Skin epidermis (tissue), 12 donors: ENCODE data around the gene RBMS2.
"Not testable (repeated sequence)": the region's sequence is repeated elsewhere in the genome, so short reads cannot be mapped to it uniquely, and the experiment has no call there.

ENCODE experiments used
- H3K27ac ChIP-seq, 21 experiments: fragments of 200-600 bp; sonication (generic) in 11 of 21; one replicate each; pipeline ENCODE4 v1.5.0; 2020; ENCODE audit warnings: mild to moderate bottlenecking in 3 of 21, inconsistent platforms in 2 of 21, moderate library complexity in 2 of 21
- H3K4me3 ChIP-seq, 7 experiments: fragments of 200-600 bp; sonication (generic) in 2 of 7; one replicate each; pipeline ENCODE4 v1.5.0; 2020; ENCODE audit warnings: inconsistent platforms in 2 of 7, mild to moderate bottlenecking in 2 of 7, moderate library complexity in 1 of 7

RBMS2 gene

DNA sequence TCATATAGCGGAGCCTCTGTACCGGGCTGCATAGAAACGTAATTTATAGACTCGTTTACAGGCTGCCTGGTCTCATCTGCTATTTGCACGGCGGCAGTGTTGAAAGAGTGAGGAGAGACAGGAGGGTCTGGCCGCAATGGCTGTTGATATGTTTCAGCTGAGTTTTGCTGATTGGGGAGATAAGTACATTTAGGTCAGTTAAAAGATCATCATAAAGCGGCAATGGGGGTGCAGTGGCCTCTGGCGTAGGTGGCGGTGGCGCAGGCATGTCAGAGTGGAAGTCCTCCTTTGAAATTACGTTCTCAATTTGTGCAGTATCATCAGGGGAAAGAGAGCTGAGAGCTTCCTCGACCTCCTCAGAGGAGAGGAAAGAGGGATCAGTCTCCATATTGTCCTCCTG is 21.7 kb upstream of the RBMS2 start:
- not testable (repeated sequence) for H3K27ac ChIP-seq, H3K4me3 ChIP-seq

DNA sequence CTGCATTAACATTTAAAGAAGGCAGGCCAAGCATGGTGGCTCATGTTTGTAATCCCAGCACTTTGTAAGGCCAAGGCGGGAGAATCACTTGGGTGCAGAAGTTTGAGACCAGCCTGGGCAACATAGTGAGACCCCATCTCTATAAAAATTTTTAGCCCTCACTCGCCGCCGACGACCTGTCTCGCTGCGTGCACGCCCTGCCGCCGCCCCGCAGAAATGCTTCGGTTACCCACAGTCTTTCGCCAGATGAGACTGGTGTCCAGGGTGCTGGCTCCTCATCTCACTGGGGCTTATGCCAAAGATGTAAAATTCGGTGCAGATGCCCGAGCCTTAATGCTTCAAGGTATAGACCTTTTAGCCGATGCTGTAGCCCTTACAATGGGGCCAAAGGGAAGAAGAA is 10.8 kb upstream of the RBMS2 start:
- no peak overlapping the region for H3K4me3 ChIP-seq
- H3K27ac ChIP-seq: no peak overlapping the region

DNA sequence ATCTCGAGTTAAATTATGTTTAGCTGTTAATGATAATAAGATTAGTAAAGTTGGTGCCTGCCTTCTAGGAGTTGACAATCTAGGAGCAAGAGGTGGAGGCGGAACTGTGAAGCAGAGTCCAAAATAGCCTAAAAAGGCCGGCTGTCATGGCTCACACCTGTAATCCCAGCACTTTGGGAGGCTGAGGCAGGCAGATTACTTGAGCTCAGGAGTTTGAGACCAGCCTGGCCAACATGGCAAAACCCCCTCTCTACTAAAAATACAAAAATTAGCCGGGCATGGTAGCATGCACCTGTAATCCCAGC is 7.7 kb upstream of the RBMS2 start:
- not testable (repeated sequence) for H3K4me3 ChIP-seq, H3K27ac ChIP-seq

DNA sequence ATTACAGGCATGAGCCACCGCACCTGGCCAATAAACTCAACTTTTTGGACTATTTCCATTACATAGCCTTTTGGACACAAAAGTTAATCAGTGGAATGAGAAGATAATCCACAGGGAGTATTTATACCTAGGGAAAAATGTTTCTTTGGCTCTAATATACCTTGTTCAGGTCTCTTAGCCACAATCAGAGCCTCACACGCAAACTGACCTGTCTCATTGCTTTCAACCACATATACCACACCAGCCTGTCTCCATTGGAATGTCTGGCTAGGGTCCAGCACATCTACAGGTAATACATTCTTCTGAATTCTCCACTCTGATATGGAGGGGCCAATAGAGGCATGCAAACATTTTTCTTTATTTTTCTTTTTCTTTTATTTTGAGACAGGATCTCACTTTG is 3.8 kb upstream of the RBMS2 start:
- no peak overlapping the region for H3K27ac ChIP-seq
- H3K4me3 ChIP-seq: no peak overlapping the region

GRCh38 chr12:56518570-56518969 is 3.0 kb upstream of the RBMS2 start:
- Histone ChIP-seq H3K4me3 (no peak overlapping the region), H3K27ac (no peak overlapping the region)

GRCh38 chr12:56520048-56520447 is 1.6 kb upstream of the RBMS2 start:
- Histone ChIP-seq H3K4me3 (no peak overlapping the region), H3K27ac (peak overlapping the region in 16 of 21 experiments; percentile 10 to 89 (median 78))

DNA sequence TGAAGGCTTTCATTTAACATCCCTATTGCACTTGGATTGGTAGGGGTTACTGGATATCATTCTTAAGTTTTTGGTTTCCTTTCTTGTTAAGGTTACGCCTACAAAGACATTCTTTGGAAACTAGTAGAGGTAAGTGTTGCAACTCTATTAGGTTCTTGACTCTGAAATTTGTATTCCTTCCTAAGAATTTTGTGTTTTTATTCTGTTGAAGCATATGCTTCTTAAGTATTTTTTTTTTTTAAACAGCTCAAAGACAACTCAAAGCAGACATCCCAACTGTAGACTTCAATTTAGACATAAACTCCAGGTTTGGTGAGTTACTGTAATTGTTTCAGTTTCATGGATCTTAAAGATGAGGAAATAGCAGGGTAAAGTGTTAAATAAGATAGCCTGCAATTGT is 1.1 kb upstream of the RBMS2 start:
- no peak overlapping the region for H3K4me3 ChIP-seq
- peak overlapping the region in 17 of 21 experiments; percentile 15 to 89 (median 79) for H3K27ac ChIP-seq

GRCh38 chr12:56521209-56521589 is 421 bp upstream of the RBMS2 start:
- Histone ChIP-seq H3K27ac (peak overlapping the region in 20 of 21 experiments; percentile 40 to 91 (median 80)), H3K4me3 (peak overlapping the region; percentile 29 to 49 (median 44))

- H3K4me3 ChIP-seq: peak overlapping the region; percentile 29 to 49 (median 44)
- peak overlapping the region in 18 of 21 experiments; percentile 40 to 91 (median 80) for H3K27ac ChIP-seq
These were observed 982 bp downstream of the RBMS2 start for GRCh38 chr12:56522411-56523193.

DNA sequence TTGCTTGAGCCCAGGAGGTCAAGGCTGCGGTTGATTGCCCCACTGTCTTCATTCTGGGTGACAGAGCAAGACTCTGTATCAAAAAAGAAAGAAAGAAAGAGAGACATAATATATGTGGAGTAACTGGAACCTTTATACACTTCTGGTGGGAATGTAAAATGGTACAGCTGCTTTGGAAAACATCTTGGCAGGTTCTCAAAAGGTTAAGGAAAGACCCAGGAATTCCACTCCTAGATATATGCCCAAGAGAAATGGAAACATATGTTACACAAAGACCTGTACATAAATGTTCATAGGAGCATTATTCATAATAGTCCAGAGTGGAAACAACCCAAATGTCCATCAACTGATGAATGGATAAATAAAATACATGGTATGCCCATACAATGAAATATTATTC is 7.2 kb downstream of the RBMS2 start:
- Histone ChIP-seq H3K27ac (no peak overlapping the region), H3K4me3 (no peak overlapping the region)

GRCh38 chr12:56529656-56530055 is 8.0 kb downstream of the RBMS2 start:
- peak overlapping the region in 1 of 21 experiments; percentile 47 for H3K27ac ChIP-seq
- H3K4me3 ChIP-seq: no peak overlapping the region

- no peak overlapping the region for H3K27ac ChIP-seq
- no peak overlapping the region for H3K4me3 ChIP-seq
These were observed 8.9 kb downstream of the RBMS2 start for GRCh38 chr12:56530390-56531055.

DNA sequence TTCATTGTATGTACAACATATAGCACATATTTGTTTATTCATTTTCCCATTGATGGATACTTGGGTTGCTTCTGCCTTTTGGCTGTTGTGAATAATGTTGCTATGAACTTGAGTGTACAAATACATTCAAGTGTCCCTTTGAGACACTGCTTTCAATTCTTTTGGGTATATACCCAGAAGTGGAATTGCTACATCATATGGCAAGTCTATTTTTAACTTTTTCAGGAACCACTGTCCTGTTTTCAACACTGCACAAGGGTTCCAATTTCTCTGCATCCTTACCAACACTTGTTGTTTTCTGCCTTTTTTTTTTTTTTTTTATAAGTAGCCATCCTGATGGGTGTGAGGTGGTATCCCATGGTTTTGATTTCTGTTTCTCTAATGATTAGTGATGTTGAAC is 15.9 kb downstream of the RBMS2 start:
- no peak overlapping the region for H3K4me3 ChIP-seq

DNA sequence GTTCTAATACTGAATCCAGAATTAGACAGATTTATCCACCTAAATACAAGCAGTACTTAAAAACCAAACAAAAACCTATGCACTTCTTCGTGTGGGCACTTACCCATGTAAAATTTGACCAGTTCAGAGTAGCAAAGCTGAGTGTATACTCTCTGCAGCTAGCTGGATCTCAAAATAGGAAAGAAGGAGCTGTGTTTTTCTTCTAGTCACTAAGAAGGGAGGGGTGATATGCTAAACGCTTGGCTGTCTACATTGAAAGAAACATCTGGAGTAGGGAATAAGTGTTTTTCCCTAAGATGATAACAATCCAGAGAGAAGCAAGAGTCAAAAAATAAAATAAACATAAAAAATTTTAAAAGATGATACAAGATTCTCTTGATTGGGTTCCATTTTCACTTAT is 20.0 kb downstream of the RBMS2 start:
- H3K4me3 ChIP-seq: no peak overlapping the region
- H3K27ac ChIP-seq: no peak overlapping the region

More for the DNA sequence above, 15.9 kb downstream of the RBMS2 start:
- H3K27ac ChIP-seq: no peak overlapping the region

- Histone ChIP-seq H3K27ac (no peak overlapping the region), H3K4me3 (no peak overlapping the region)
These were observed 20.5 kb downstream of the RBMS2 start for GRCh38 chr12:56542164-56542563.

- Histone ChIP-seq H3K27ac (no peak overlapping the region), H3K4me3 (no peak overlapping the region)
These were observed 23.5 kb downstream of the RBMS2 start for GRCh38 chr12:56545023-56545604.

- H3K4me3 ChIP-seq: no peak overlapping the region
- H3K27ac ChIP-seq: no peak overlapping the region
These were observed 25.1 kb downstream of the RBMS2 start for GRCh38 chr12:56546680-56547079.

GRCh38 chr12:56551070-56551469 is 29.4 kb downstream of the RBMS2 start:
- H3K4me3 ChIP-seq: no peak overlapping the region
- no peak overlapping the region for H3K27ac ChIP-seq

- peak overlapping the region in 17 of 21 experiments; percentile 1 to 84 (median 62) for H3K27ac ChIP-seq
- no peak overlapping the region for H3K4me3 ChIP-seq
These were observed 44.0 kb downstream of the RBMS2 start for GRCh38 chr12:56565510-56566101.

DNA sequence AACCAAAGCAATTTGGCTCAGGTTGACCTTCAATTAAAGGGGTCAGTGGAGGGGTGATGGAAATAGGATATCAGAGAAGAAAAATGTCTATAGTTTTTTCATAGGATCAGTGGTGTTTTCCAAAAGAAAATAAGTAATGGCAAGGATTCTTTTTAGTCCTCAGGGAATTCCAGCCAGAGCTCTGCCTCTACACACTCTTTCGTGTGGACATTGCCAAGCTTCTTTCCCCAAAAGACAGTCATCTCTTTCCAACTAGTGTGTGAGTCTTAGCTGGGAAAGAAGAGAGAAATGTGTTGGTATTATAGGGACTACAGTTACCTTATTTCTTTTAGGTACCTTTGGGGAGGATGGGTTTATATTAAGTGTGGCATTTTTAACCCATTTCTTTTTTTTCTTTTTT is 46.5 kb downstream of the RBMS2 start:
- H3K27ac ChIP-seq: no peak overlapping the region

GRCh38 chr12:56571121-56571520 is 49.5 kb downstream of the RBMS2 start:
- no peak overlapping the region for H3K4me3 ChIP-seq
- peak overlapping the region in 17 of 21 experiments; percentile 10 to 77 (median 55) for H3K27ac ChIP-seq

More for the DNA sequence above, 46.5 kb downstream of the RBMS2 start:
- H3K4me3 ChIP-seq: no peak overlapping the region
